Activated T-helper 1 cell treated with Interleukin-2 at 50 U/mL for 16 hours (primary cell): Measurements from ENCODE around the gene ARHGEF17.

ENCODE experiments used
- DNase-seq: peaks from one replicate; pipeline ENCODE4 v3.0.0-alpha.2; 2020; ENCODE audit warnings: low read depth

Gene ARHGEF17

GRCh38 chr11:73331138-73331916, 23.3 kb downstream of the ARHGEF17 start:
- DNase-seq, result no peak

GRCh38 chr11:73333173-73333572, 25.1 kb downstream of the ARHGEF17 start:
- no peak for DNase-seq

- no peak for DNase-seq
These were observed 25.7 kb downstream of the ARHGEF17 start for GRCh38 chr11:73333640-73334383.

- no peak for DNase-seq
These were observed 26.5 kb downstream of the ARHGEF17 start for GRCh38 chr11:73334384-73335203.

- DNase-seq, result peak; percentile 63
These were observed 27.3 kb downstream of the ARHGEF17 start for GRCh38 chr11:73335204-73335923.

GRCh38 chr11:73337846-73338245, 29.8 kb downstream of the ARHGEF17 start:
- DNase-seq, result no peak

GRCh38 chr11:73338279-73338678, 30.2 kb downstream of the ARHGEF17 start:
- no peak for DNase-seq

- no peak for DNase-seq
These were observed 32.1 kb downstream of the ARHGEF17 start for GRCh38 chr11:73340164-73340563.

GRCh38 chr11:73342633-73343032, 34.6 kb downstream of the ARHGEF17 start:
- DNase-seq, result no peak

- no peak for DNase-seq
These were observed 35.2 kb downstream of the ARHGEF17 start for GRCh38 chr11:73343076-73343873.

- no peak for DNase-seq
These were observed 36.1 kb downstream of the ARHGEF17 start for GRCh38 chr11:73344191-73344607.

- DNase-seq, result no peak
These were observed 37.5 kb downstream of the ARHGEF17 start for GRCh38 chr11:73345481-73346160.

- DNase-seq, result no peak
These were observed 38.3 kb downstream of the ARHGEF17 start for GRCh38 chr11:73346186-73346935.

- no peak for DNase-seq
These were observed 39.0 kb downstream of the ARHGEF17 start for GRCh38 chr11:73347067-73347466.

- DNase-seq, result no peak
These were observed 40.8 kb downstream of the ARHGEF17 start for GRCh38 chr11:73348838-73349237.

GRCh38 chr11:73349633-73350032, 41.6 kb downstream of the ARHGEF17 start:
- no peak for DNase-seq

- peak; percentile 32 for DNase-seq
These were observed 43.0 kb downstream of the ARHGEF17 start for GRCh38 chr11:73350908-73351636.

GRCh38 chr11:73353422-73353821, 45.3 kb downstream of the ARHGEF17 start:
- DNase-seq, result no peak

GRCh38 chr11:73355109-73355508, 47.0 kb downstream of the ARHGEF17 start:
- DNase-seq, result no peak
